K562 (cell line): ENCODE results near the gene ACBD6.

Experiments used
- EZH2 ChIP-seq: IDR thresholded peaks from 2 replicates; pipeline ENCODE4 v1.6.1; 2012; ENCODE audit warnings: low read depth, mild to moderate bottlenecking, inconsistent platforms, low read length, borderline replicate concordance
- FOXA1 ChIP-seq: fragments of 450-650 bp; IDR thresholded peaks from 2 replicates; pipeline ENCODE4 v1.6.1; 2016; ENCODE audit warnings: mild to moderate bottlenecking, borderline replicate concordance
- FOXJ3 ChIP-seq: sonication (generic); formaldehyde crosslinking; IDR thresholded peaks from 2 replicates; pipeline ENCODE4 v1.4.0; 2020; ENCODE audit warnings: mild to moderate bottlenecking, missing genetic modification reagents
- GTF2E2 ChIP-seq: fragments of 200-800 bp; sonication (Bioruptor generic); IDR thresholded peaks from 2 replicates; pipeline ENCODE4 v1.6.1; 2016; ENCODE audit warnings: missing genetic modification characterization, missing compliant biosample characterization
- JUNB ChIP-seq: fragments of 450-650 bp; formaldehyde crosslinking; conservative IDR thresholded peaks from 2 replicates; pipeline ENCODE4 v1.4.0; 2020; ENCODE audit warnings: mild to moderate bottlenecking
- JUND ChIP-seq, 2 experiments: IDR thresholded peaks; 2 replicates in 1 of 2; 3 replicates in 1 of 2; pipeline ENCODE4 v1.6.1; 2011; ENCODE audit warnings: borderline replicate concordance in 2 of 2, low read depth in 2 of 2, low read length in 2 of 2, improper control_type of control experiment in 1 of 2, missing biosample characterization in 1 of 2, missing genetic modification characterization in 1 of 2, missing genetic modification reagents in 1 of 2
- KDM1A ChIP-seq, 2 experiments: fragments of 450-650 bp; IDR thresholded peaks; 2 replicates each; pipeline ENCODE4 v1.6.1; 2016; ENCODE audit warnings: mild to moderate bottlenecking in 2 of 2
- NRF1 ChIP-seq, 2 experiments: fragments of 450-650 bp; IDR thresholded peaks in 1 of 2; conservative IDR thresholded peaks in 1 of 2; 2 replicates each; pipeline ENCODE4 v1.6.1; 2014; ENCODE audit warnings: mild to moderate bottlenecking in 2 of 2
- ZNF146 ChIP-seq: IDR thresholded peaks from one replicate; pipeline ENCODE4 v1.6.1; 2018; ENCODE audit warnings: missing compliant biosample characterization; ENCODE audit not compliant: unreplicated experiment

- TF ChIP-seq KDM1A (IDR thresholded peaks at IDR 0.05) (no peak), JUNB (CRISPR knock-in tag) (no peak), FOXJ3 (CRISPR knock-in tag) (no peak), ZNF146 (CRISPR knock-in tag) (no peak), FOXA1 (no peak), NRF1 (conservative IDR thresholded peaks at IDR 0.05 in 1 of 2, IDR thresholded peaks at IDR 0.05 in 1 of 2) (no peak), JUND (IDR thresholded peaks at IDR 0.05; ENCODE audit: borderline replicate concordance, low read depth, low read length) (no peak), JUND (tag; IDR thresholded peaks at IDR 0.05; ENCODE audit: borderline replicate concordance, low read depth, low read length) (no peak), GTF2E2 (tag) (no peak), EZH2 (no peak)
These were observed 13.7 kb downstream of the ACBD6 start for GRCh38 chr1:180488661-180489060.
